ENCODE results near the gene TOX2.

The TOX2 gene

DNA sequence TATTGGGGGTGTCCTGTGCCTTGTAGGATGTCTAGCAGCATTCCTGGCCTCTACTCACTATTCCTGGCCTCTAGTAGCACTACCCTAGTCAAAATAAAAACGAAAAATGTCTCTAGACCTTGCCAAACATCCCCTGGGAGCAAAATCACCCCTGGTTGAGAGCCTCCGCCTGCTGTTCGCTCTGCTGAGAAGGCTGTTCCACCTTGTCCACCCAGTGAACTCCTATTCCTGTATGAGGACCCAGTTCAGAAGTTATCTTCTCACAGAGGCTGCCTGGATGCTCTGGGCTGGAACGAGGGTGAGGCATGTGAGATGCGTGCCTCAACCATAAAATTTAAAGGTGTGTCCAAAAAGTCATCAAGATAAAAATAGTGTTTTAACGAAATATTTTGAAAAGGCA lies 101.9 kb downstream of the TOX2 start:
- DNase-seq (ENCODE audit: low read depth in 4 of 4, low spot score in 1 of 4), result no peak

DNA sequence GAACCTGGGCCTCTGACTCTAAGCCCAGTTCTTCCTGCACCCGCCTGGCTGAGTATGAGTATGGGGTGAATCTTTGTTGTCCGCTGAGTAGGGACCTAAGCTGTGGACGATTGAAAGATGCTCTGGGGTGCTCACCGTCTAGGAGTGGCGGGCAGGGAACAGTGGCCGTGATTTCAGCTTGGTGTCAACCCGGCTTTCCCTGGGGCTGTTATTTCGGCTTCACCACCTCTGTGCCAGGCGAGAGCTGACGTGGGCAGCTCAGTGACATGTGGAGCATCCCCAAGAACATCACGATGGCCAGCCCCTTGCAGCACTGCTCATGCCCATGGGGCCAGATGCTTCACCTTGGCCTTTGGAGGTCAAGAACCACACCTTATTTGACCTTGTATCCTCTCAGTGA lies 102.6 kb downstream of the TOX2 start:
- DNase-seq (ENCODE audit: low read depth in 4 of 4, low spot score in 1 of 4), result no peak

- DNase-seq (ENCODE audit: low read depth in 4 of 4, low spot score in 1 of 4), result no peak
These were observed 103.2 kb downstream of the TOX2 start for GRCh38 chr20:44017905-44018258.

DNA sequence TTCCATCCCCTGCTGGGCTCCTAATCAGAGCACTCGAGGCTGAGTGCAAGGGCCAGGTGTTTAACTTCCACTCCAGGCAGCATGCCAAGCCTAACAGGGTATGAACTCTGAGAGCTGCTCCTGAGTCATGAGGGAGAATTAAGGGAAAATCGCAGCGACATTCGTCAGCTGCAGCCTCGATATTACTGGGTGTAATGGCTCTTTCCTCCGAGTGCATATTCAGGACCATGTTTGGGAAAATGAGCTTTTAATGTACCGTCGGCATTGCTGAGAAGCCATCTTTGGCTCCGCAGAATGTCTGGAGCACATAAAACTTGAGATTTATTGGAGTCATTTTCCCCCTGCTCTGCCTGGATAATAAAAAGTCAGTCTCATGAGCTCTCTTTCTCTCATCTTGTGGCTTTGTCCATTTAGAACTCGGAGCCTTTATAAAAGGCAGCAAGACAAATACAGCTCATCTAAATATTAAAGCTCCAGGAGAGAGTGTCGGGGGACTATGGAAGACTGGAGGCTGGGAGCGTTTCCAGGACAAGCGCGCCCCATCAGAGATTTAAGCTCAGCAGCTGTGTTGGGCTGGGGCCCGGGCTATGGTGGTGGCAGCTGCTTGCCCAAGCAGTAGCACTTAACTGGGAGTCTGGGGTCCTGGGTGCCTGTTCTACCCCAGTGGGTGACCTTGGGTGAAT lies 103.7 kb downstream of the TOX2 start:
- no peak for DNase-seq (ENCODE audit: low read depth in 4 of 4, low spot score in 1 of 4)

- DNase-seq (ENCODE audit: low read depth in 4 of 4, low spot score in 1 of 4), result no peak
These were observed 104.4 kb downstream of the TOX2 start for GRCh38 chr20:44018942-44019637.

DNA sequence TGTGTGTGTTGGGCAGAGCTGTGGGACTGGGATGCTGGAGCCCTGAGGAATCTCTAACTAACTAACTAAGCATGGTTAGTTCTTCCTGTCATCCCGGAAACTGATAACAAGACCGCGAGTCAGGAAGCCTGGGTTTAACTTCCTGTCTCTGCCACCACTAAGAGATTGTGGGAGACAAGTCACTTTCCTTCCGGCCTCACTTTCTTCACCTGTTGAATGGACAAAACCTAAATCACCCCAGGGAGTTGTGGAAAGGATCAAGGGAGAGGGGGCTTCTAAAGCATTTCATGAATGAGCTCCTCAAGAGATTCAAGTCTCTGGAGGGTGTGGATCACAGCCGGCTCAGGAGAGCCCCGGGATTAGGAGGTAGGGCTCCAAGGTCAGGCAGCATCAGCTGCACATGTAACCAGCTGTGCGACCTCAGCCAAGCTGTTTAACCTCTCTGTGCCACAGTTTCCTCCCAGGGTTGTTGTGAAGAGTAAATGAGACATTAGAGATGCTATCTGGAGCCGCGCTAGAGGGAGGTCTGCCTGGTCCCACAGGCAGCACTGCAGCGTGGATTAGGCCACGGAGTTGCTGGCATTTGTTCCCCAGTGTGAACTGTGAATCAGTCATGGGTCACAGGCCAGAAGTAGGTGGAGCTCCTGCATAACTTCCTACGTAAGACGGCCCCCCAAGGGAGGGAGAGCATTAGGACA lies 105.1 kb downstream of the TOX2 start:
- no peak for DNase-seq (ENCODE audit: low read depth in 4 of 4, low spot score in 1 of 4)

DNA sequence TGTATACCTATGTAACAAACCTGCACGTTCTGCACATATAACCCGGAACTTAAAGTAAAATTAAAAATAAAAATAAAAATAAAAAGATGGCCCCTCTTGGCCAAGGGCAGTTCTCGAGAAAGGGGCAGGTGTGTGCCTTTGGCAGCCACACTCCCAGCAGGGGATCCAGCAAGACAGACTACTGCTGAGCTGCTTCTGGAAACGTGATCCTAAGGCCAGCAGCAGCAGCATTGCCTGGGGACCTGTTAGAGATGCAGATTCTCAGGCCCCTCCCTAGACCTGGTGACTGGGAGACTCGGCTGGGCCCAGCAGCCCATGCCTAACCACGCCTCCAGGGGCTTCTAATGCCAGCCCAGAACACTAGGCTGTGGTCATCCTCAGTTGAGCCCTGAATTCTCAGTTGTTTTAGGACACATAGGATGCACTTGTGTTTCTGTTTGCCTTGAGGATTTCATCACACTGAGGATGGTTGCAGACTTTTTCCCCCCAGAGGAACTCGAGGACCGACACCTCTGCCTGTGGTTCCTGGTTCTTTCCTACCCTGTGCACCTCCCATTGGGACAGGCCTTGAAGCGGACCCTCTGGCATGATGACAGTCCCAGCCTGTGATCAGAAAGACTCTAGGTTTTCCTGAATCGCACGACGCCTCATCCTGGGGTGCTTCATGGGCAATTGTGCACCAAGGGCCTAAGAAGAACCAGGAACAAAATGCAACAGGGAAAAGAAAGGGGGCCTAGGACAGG lies 105.9 kb downstream of the TOX2 start:
- no peak for DNase-seq (ENCODE audit: low read depth in 4 of 4, low spot score in 1 of 4)

DNA sequence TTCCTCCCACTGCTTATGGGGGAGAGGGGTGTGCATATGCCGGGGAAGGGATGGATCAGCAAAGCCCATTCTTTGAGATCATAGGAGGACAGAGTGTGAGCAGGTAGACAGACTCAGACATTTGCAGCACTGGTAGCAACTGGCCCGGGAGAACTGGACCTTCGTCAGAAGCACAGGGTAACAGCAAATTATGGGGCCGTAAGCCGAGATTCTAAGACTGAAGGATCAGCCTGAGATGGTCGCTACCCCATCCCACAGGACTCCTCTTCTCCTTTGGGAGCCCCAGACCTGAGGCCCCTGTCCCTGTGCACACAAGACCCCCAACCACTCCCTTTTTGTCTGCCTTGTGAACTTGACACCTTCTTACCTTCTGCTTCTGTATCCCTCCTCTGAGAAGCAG lies 106.5 kb downstream of the TOX2 start:
- no peak for DNase-seq (ENCODE audit: low read depth in 4 of 4, low spot score in 1 of 4)

DNA sequence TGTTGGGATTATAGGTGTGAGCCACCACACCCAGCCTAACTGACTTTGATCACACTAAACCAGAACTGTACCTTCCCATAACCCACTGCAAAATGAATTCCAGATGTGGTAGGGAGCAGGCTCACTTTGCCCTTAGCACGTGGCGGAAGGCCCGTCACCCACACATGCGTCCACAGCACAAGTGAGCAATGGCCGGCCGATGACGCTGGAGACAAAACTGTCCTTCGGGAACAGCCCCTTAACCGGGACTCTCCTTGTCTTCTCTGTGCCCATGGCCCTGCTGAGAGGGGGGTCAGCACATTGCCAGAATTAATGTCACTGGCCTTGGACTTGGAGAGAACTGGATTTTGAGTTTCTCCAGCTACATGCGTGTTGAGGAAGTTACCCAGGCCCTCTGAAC lies 107.2 kb downstream of the TOX2 start:
- DNase-seq (ENCODE audit: low read depth in 4 of 4, low spot score in 1 of 4), result no peak

- DNase-seq (ENCODE audit: low read depth in 4 of 4, low spot score in 1 of 4), result no peak
These were observed 107.8 kb downstream of the TOX2 start for GRCh38 chr20:44022464-44022863.

DNA sequence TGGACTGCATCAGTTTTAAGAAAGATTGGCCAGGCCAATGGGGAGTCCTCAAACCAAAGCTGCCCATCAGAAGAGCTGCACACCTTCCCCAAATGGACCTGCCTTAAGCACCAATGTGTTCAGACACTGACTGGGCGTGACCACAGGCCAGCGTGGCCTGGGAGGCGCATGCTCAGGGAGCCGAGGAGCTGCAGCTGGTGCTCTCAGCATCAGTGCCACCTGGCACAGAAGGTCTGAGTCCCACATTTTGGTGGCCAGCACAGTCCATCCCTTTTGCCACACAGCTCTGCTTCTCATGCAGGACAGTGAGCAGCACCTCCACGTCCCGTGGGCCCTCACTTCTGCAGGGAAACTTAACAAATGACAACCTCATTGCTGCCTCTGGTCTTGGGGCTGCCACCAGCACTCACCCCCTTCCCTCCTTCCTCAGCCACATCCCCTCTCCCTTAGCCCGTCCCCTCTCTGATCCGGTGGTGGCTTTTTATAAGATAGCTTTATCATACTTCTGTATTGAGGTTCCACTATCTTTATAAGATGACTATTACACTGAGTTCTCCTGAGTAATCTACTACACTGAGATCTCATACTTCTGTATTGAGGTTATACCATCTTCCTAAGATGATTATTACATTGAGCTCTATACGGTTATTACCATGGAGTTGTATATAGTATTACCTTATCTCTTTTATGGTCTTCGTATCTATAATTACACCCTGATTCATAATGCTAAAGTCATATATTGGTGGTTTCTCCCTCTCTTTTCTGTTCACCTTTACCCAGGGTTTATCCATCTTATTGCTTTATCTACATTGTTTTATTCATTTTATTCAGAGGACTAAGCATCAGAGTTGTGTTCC lies 109.1 kb downstream of the TOX2 start:
- DNase-seq (ENCODE audit: low read depth in 4 of 4, low spot score in 1 of 4), result no peak

DNA sequence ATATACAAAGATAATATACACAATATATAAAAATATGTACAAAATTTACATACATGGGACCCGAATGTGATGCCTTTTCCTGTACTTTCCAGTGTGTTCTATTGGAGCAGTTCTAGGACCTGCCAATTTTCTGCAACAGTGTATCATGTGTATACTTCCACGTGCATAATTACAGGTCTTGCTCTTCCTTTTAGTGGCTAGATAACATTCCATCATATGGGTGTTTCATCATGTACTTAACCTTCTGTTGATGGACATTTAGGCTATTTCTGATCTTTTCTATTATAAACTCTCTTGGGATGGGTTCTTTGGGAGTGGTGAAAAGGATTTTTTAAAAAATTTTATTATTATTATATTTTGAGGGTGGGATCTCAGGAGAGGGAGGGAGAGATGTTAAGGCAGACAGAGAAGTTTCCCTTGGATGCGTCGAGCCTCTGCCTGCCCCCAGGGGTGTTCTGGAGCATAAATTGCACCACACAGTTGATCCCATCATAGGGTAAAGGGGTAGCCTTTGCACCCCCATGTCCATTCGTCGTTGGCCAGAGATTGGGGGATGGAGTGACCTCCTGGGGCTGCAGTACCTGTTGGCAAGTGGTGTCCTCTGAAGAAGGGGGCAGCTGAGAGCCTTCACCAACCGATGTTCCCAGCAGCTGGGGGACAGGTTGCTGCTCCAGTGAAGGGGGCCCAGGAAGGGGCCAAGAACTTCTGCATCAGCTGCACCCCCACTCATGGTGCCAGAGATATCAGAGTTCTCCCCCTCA lies 110.3 kb downstream of the TOX2 start:
- no peak for DNase-seq (ENCODE audit: low read depth in 4 of 4, low spot score in 1 of 4)

DNA sequence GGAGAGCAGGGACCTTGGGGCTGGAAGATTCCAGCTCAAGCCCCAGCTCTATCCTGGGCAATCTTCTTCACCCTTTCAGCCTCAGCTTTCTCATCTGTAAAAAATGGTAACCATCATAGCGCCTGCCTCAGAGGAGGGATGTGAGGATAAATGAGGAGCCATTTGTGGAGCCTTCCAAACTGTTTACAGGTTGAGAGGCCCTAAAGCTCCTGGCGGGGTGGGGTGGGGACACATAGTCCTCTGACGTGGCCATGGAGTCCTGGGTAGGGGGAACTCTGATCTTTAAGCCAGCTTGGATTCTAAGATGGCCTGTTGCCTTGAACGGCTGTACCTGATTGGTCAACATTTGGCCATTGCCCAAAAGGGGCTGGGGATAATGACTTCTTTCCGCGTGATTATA lies 111.1 kb downstream of the TOX2 start:
- no peak for DNase-seq (ENCODE audit: low read depth in 4 of 4, low spot score in 1 of 4)

GRCh38 chr20:44026647-44027342 lies 112.1 kb downstream of the TOX2 start:
- DNase-seq (ENCODE audit: low read depth in 4 of 4, low spot score in 1 of 4), result no peak

DNA sequence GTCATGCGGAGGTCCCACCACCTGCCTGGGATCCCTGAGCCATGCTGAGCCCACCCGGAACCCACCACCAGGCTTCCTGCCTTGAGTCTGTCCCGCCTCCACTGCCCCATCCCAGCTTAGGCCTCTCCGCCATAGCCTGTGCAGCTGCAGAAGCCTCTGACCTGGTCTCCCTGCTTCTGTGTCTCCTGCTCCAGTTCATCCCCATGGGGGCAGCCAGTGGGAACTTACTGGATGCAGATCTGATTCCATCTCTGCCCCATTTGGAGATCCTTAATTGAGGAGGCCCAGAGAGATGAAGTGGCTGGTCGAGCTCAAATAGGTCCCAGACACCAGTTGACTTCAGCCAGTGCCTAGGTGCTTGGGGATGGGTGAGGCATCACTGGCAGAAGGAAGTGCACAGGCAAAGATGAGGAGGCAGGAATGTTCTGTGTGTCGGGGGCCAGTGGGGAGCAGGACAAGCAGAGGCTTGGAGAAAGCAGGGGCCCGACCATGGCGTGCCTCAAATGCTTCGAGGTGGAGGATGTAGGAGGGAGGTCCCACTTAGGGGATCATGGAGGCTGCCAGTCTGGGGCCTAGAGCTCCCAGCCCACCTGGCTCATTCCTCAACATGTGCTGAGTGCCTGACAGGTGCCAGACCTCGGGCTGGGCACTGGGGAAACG lies 112.8 kb downstream of the TOX2 start:
- DNase-seq (ENCODE audit: low read depth in 4 of 4, low spot score in 1 of 4), result no peak

GRCh38 chr20:44028003-44028730 lies 113.5 kb downstream of the TOX2 start:
- no peak for DNase-seq (ENCODE audit: low read depth in 4 of 4, low spot score in 1 of 4)

- no peak for DNase-seq (ENCODE audit: low read depth in 4 of 4, low spot score in 1 of 4)
These were observed 114.5 kb downstream of the TOX2 start for GRCh38 chr20:44028868-44029847.

All from stimulated activated CD4-positive, alpha-beta T cell treated with anti-CD3 and anti-CD28 coated beads, Interleukin-1b, Interleukin-23, amount 100 ng/mL, for 24 hours (primary cell).